ENCODE measurements around the gene CACNA1H.

- TF ChIP-seq CTCF (conservative IDR thresholded peaks at IDR 0.05 in 1 of 2, IDR thresholded peaks at IDR 0.05 in 1 of 2; ENCODE audit: extremely low read depth in 1 of 2, insufficient read depth in 1 of 2, low read depth in 1 of 2, low read length in 2 of 2) (no peak), EZH2 (IDR thresholded peaks at IDR 0.05; ENCODE audit: borderline replicate concordance, low read length) (peak; percentile 44)
Observed at GRCh38 chr16:1159973-1160772, 7.3 kb downstream of the CACNA1H start.

All from mammary epithelial cell (primary cell).